Choroid plexus epithelial cell (primary cell): ENCODE data around the gene RUNX1.

Source experiments
- DNase-seq: peaks from one replicate; pipeline ENCODE4 v3.0.0-alpha.2; 2010; ENCODE audit warnings: low read depth
- H3K4me3 ChIP-seq: 2 replicates; pipeline ENCODE4 v1.5.1; 2011; ENCODE audit warnings: low read depth, mild to moderate bottlenecking, control low read depth, low read length, moderate library complexity
- CTCF ChIP-seq: conservative IDR thresholded peaks from 2 replicates; pipeline ENCODE4 v1.5.1; 2011; ENCODE audit warnings: low read depth, mild to moderate bottlenecking, control low read depth, inconsistent platforms, low read length, moderate library complexity

RUNX1 gene

GRCh38 chr21:35045542-35046262, 3.4 kb downstream of the RUNX1 start:
- no peak overlapping the region for H3K4me3 ChIP-seq
- DNase-seq: no peak
- no peak for TF ChIP-seq CTCF

GRCh38 chr21:35044770-35045541, 4.1 kb downstream of the RUNX1 start:
- no peak overlapping the region for H3K4me3 ChIP-seq
- DNase-seq: no peak
- no peak for TF ChIP-seq CTCF

GRCh38 chr21:35044128-35044527, 5.0 kb downstream of the RUNX1 start:
- DNase-seq: no peak
- no peak overlapping the region for H3K4me3 ChIP-seq
- TF ChIP-seq CTCF: no peak

- no peak overlapping the region for H3K4me3 ChIP-seq
- no peak for TF ChIP-seq CTCF
- no peak for DNase-seq
Measured at GRCh38 chr21:35043549-35043948, 5.6 kb downstream of the RUNX1 start.

- no peak for TF ChIP-seq CTCF
- H3K4me3 ChIP-seq: no peak overlapping the region
- no peak for DNase-seq
Measured at GRCh38 chr21:35042836-35043235, 6.3 kb downstream of the RUNX1 start.

GRCh38 chr21:35041881-35042280, 7.2 kb downstream of the RUNX1 start:
- TF ChIP-seq CTCF: no peak

GRCh38 chr21:35041122-35041521, 8.0 kb downstream of the RUNX1 start:
- no peak for DNase-seq
- no peak overlapping the region for H3K4me3 ChIP-seq
- TF ChIP-seq CTCF: no peak

More at GRCh38 chr21:35041881-35042280, 7.2 kb downstream of the RUNX1 start:
- H3K4me3 ChIP-seq: no peak overlapping the region
- no peak for DNase-seq
